Upper lobe of left lung (tissue), 4 donors: Measurements from ENCODE around the gene GPER1.

Experiments used
- EP300 ChIP-seq, 4 donors: sonication (generic); formaldehyde crosslinking; IDR thresholded peaks; one replicate each; pipeline ENCODE4 v1.5.1; 2017; ENCODE audit warnings: antibody characterized with exemption in 4 of 4, control low read depth in 2 of 4
- POLR2A ChIP-seq, 4 donors: fragments of 450-650 bp; IDR thresholded peaks; one replicate each; pipeline ENCODE4 v1.5.1; 2016 to 2017; ENCODE audit warnings: antibody characterized with exemption in 4 of 4, mild to moderate bottlenecking in 2 of 4
- POLR2AphosphoS5 ChIP-seq, 2 donors: sonication (generic); formaldehyde crosslinking; IDR thresholded peaks; one replicate each; pipeline ENCODE4 v1.5.1; 2017; ENCODE audit warnings: antibody characterized with exemption in 2 of 2
- TF ChIP-seq, protein P1 (sequence below), 6 experiments: fragments of 450-650 bp in 4 of 6; fragments of 200-600 bp in 2 of 6; sonication (generic) in 2 of 6; IDR thresholded peaks; one replicate each; pipeline ENCODE4 v1.5.1; 2016 to 2019; ENCODE audit warnings: antibody characterized with exemption in 6 of 6

DNA sequence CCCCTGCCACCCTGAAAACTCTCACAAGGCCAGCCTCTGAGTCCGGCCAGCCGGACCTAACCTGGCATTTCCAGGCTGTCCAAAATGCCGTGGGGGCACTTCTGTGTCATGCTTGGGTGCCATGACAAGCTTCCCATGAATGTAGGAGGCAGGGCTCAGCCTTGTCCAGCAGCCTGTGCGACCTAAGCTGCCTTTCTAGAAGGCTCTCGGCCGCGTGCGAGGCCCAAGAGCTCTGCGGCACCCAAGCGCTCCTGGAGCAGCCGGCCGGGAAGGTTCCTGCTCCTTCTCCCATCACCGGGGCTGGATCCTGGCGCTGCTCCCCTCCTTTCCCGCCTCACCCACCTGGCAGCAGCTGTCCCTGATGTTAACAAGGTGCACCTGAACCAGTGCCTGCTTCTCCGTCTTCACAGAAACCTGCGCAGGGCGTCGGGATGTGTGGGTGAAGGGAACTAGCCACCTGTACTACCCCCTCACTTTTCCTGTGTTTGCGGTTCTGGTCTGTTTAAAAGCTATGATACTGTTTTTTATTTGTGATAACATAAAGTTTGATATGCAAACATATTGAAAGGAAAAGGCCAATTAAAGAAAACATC is 6.1 kb downstream of the GPER1 start:
- TF ChIP-seq POLR2A (IDR thresholded peaks at IDR 0.05): no peak
- TF ChIP-seq, protein P1, sequence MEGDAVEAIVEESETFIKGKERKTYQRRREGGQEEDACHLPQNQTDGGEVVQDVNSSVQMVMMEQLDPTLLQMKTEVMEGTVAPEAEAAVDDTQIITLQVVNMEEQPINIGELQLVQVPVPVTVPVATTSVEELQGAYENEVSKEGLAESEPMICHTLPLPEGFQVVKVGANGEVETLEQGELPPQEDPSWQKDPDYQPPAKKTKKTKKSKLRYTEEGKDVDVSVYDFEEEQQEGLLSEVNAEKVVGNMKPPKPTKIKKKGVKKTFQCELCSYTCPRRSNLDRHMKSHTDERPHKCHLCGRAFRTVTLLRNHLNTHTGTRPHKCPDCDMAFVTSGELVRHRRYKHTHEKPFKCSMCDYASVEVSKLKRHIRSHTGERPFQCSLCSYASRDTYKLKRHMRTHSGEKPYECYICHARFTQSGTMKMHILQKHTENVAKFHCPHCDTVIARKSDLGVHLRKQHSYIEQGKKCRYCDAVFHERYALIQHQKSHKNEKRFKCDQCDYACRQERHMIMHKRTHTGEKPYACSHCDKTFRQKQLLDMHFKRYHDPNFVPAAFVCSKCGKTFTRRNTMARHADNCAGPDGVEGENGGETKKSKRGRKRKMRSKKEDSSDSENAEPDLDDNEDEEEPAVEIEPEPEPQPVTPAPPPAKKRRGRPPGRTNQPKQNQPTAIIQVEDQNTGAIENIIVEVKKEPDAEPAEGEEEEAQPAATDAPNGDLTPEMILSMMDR (IDR thresholded peaks at IDR 0.05): no peak
- no peak for TF ChIP-seq POLR2AphosphoS5 (IDR thresholded peaks at IDR 0.05)
- TF ChIP-seq EP300 (IDR thresholded peaks at IDR 0.05): no peak
